HG02798 (cell line): ENCODE data around the gene TMEM183A.

ENCODE experiments used
- ATAC-seq: cut with Tn5 transposase; IDR thresholded peaks from one replicate; pipeline ENCODE4 v1.9.1; 2021; ENCODE audit warnings: mild to moderate bottlenecking; ENCODE audit not compliant: unreplicated experiment, poor library complexity

Gene TMEM183A

GRCh38 chr1:203059485-203059884 is 52.3 kb downstream of the TMEM183A start:
- no peak for ATAC-seq

DNA sequence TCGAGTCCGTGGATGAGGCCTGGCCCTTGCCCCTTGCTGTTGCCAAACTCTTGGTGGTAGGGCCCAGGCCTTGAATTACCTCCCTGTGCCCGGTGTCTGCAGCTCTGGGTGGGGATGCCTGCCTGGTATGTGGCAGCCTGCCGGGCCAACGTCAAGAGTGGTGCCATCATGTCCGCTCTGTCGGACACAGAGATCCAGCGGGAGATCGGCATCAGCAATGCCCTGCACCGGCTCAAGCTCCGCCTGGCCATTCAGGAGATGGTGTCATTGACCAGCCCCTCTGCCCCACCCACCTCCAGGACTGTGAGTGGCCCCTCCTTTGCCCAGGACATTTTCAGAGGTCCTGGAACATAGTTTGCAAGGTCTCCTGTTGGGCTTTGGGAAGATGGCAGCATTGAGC is 52.9 kb downstream of the TMEM183A start:
- ATAC-seq = no peak

DNA sequence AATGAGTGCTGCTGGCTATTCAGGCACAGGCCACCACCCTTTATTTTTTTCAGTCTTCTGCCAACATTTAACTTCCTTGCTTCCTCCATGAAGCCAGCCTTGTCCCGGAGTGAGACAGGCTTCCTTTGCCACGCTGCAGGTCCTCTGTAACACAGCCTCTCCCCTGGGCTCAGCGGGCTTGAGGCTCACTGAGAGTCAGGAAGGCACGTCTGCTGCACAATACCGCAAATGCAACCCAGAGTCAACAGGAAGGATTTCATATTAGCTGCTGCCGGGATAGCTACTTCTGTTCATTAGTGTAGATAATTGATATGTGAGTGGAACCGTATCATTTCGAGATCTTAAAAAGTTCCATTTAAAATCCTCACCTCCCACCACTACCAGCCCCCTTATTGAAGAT is 56.1 kb downstream of the TMEM183A start:
- ATAC-seq = no peak

- no peak for ATAC-seq
Measured at GRCh38 chr1:203065191-203065590, 58.0 kb downstream of the TMEM183A start.

DNA sequence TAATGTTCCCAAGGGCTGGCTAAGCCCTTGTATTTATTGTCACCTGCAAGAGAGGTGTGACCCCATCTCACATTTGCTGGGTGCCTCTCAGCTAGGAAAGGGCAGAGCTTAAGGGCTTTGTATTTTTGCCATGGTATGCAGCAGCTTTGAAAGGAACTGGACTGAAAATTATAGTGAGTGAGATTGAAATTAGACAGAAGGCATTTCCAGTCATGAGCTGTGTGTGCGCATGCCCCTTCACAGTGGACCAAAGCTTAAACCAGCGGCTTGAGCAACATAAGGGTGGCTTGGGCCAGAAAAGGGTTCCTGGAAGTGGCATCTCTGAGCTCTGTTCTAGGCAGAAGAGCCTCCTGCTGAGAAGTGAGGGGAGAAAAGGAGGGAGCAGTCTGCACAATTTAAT is 58.8 kb downstream of the TMEM183A start:
- no peak for ATAC-seq

GRCh38 chr1:203066965-203067364 is 59.8 kb downstream of the TMEM183A start:
- ATAC-seq = no peak

- ATAC-seq = no peak
Measured at GRCh38 chr1:203069030-203069747, 62.0 kb downstream of the TMEM183A start.

GRCh38 chr1:203072002-203072602 is 64.9 kb downstream of the TMEM183A start:
- no peak for ATAC-seq

DNA sequence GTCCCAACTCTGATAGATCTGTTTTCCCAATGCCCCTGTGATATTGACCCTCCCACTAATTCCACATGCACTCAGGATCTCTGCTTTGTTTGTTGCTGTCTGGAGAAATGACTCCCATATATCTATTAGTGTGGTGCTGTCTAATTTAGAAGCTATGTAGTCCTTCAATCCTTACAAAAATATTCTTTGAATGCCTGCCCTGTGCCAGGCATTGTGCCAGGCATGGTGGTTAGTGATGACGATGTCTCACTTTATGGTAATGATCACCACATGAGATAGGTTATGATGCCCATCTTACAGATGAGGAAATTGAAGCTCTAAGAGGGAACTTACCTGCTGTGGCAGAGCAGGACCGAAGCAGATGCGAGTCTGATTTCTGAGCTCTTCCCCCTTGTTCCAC is 65.7 kb downstream of the TMEM183A start:
- ATAC-seq = no peak

DNA sequence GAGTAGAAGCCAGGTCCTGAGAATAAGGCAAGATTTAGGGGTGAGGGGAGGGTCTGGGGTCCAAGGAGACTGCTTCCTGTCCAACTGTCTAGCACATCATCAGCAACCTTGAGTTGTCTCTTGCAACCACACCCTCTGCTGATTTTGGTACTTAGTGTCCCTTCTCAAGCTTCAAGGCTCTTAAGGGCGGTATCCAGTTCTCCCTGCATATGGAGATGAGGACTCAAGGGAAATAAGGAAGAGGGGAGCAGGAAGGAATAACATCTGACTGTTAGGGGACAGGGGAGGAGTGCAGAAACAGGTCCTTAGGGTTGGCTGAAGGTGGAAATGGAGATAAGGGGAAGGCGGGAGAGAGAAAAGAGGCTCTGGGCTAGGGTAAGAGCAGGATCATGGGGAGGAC is 66.3 kb downstream of the TMEM183A start:
- no peak for ATAC-seq
